ENCODE measurements around the gene LHFPL3.

DNA sequence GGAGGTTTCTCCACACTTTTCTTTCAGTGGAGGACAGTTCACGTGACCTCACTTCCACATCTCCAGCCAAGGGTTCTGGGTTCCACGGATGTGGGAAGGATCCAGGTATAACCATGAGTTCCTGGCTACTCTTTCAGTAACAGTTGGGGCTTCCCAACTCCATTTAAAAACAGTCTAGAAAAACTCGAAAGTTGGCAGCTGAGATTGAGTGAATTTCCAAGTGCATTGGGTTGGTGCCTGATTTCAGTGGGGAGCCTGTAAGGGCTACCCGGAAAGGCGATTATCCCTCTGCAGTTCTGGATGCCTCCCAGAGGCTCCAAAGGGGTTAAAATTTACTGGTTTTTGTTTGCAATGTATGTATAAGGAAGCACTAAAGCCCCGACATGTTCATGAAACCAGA is 24.3 kb downstream of the LHFPL3 start:
- TF ChIP-seq, protein P1, sequence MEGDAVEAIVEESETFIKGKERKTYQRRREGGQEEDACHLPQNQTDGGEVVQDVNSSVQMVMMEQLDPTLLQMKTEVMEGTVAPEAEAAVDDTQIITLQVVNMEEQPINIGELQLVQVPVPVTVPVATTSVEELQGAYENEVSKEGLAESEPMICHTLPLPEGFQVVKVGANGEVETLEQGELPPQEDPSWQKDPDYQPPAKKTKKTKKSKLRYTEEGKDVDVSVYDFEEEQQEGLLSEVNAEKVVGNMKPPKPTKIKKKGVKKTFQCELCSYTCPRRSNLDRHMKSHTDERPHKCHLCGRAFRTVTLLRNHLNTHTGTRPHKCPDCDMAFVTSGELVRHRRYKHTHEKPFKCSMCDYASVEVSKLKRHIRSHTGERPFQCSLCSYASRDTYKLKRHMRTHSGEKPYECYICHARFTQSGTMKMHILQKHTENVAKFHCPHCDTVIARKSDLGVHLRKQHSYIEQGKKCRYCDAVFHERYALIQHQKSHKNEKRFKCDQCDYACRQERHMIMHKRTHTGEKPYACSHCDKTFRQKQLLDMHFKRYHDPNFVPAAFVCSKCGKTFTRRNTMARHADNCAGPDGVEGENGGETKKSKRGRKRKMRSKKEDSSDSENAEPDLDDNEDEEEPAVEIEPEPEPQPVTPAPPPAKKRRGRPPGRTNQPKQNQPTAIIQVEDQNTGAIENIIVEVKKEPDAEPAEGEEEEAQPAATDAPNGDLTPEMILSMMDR (conservative IDR thresholded peaks at IDR 0.05; ENCODE audit: low read depth in 2 of 2): no peak
- TF ChIP-seq, protein P2, sequence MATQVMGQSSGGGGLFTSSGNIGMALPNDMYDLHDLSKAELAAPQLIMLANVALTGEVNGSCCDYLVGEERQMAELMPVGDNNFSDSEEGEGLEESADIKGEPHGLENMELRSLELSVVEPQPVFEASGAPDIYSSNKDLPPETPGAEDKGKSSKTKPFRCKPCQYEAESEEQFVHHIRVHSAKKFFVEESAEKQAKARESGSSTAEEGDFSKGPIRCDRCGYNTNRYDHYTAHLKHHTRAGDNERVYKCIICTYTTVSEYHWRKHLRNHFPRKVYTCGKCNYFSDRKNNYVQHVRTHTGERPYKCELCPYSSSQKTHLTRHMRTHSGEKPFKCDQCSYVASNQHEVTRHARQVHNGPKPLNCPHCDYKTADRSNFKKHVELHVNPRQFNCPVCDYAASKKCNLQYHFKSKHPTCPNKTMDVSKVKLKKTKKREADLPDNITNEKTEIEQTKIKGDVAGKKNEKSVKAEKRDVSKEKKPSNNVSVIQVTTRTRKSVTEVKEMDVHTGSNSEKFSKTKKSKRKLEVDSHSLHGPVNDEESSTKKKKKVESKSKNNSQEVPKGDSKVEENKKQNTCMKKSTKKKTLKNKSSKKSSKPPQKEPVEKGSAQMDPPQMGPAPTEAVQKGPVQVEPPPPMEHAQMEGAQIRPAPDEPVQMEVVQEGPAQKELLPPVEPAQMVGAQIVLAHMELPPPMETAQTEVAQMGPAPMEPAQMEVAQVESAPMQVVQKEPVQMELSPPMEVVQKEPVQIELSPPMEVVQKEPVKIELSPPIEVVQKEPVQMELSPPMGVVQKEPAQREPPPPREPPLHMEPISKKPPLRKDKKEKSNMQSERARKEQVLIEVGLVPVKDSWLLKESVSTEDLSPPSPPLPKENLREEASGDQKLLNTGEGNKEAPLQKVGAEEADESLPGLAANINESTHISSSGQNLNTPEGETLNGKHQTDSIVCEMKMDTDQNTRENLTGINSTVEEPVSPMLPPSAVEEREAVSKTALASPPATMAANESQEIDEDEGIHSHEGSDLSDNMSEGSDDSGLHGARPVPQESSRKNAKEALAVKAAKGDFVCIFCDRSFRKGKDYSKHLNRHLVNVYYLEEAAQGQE (IDR thresholded peaks at IDR 0.05; ENCODE audit: unreplicated experiment): no peak
- TF ChIP-seq EZH2 (IDR thresholded peaks at IDR 0.05; ENCODE audit: low read depth, unreplicated experiment) (no peak), POLR2AphosphoS5 (IDR thresholded peaks at IDR 0.05; ENCODE audit: low read depth) (no peak), ZNF331 (CRISPR knock-in tag; IDR thresholded peaks at IDR 0.05; ENCODE audit: low read depth) (no peak), ZNF114 (CRISPR knock-in tag; IDR thresholded peaks at IDR 0.05) (no peak)
